Activated T-helper 1 cell treated with Interleukin-2 at 50 U/mL for 16 hours (primary cell): ENCODE measurements around the gene CT45A6.
"Not testable (repeated sequence)": the region's sequence is repeated elsewhere in the genome, so short reads cannot be mapped to it uniquely, and the experiment has no call there.

Experiments used
- DNase-seq: peaks from one replicate; pipeline ENCODE4 v3.0.0-alpha.2; 2020; ENCODE audit warnings: low read depth

Gene CT45A6

GRCh38 chrX:135802687-135803086, at the start of gene CT45A6:
Gene CT45A6 (minus strand): TSS chrX:135802787. CDS start chrX:135798993, 3,794 bp downstream.
- DNase-seq = not testable (repeated sequence)

GRCh38 chrX:135837180-135837579, 34.6 kb upstream of the CT45A6 start, which contains the start of gene CT45A7:
Gene CT45A7 (minus strand): TSS chrX:135837280. CDS start chrX:135833533, 3,747 bp downstream.
- not testable (repeated sequence) for DNase-seq

- DNase-seq = not testable (repeated sequence)
These were observed 17.3 kb upstream of the CT45A6 start, which contains the start of gene CT45A2 for GRCh38 chrX:135819912-135820311. Gene CT45A2 (minus strand): TSS chrX:135820012. CDS start chrX:135816265, 3,747 bp downstream.

- not testable (repeated sequence) for DNase-seq
These were observed 17.2 kb downstream of the CT45A6 start, which contains the start of gene CT45A5 for GRCh38 chrX:135785403-135785802. Gene CT45A5 (minus strand): TSS chrX:135785503. CDS start chrX:135781729, 3,774 bp downstream.

GRCh38 chrX:135768091-135768490, 34.5 kb downstream of the CT45A6 start, which contains the start of gene CT45A3:
Gene CT45A3 (minus strand): TSS chrX:135768191. CDS start chrX:135764444, 3,747 bp downstream.
- not testable (repeated sequence) for DNase-seq

- DNase-seq = not testable (repeated sequence)
These were observed 57.8 kb downstream of the CT45A6 start for GRCh38 chrX:135744739-135745138.
